WTC11 (cell line): ENCODE data around the gene HBD. TPM values are rescaled to one million over a fixed set of nuclear protein-coding genes. Genes with fewer than 3 reads are reported as not detected.

Source experiments
- ATAC-seq: fragments of 200-7000 bp; cut with Tn5 transposase; 2 replicates; pipeline ENCODE4 v1.10.0; 2021; ENCODE audit warnings: mild to moderate bottlenecking, moderate library complexity
- CTCF ChIA-PET: fragments of 300-600 bp; sonication (Branson Sonifier 250); formaldehyde crosslinking; loops from one replicate; lab custom pipeline; 2021; ENCODE audit warnings: antibody characterized with exemption; lab: Charles Lee
- POLR2A ChIA-PET: fragments of 350-600 bp; sonication (Branson Sonifier 250); formaldehyde crosslinking; loops from one replicate; lab custom pipeline; 2021; ENCODE audit warnings: antibody characterized with exemption; lab: Charles Lee
- DNase-seq: peaks from one replicate; pipeline ENCODE4 v3.0.0; 2021; ENCODE audit warnings: low spot score
- H3K27ac Mint-ChIP-seq: 2 replicates; pipeline ENCODE4 v1.8.0; 2021; ENCODE audit warnings: mixed read lengths
- H3K27me3 Mint-ChIP-seq: 2 replicates; pipeline ENCODE4 v1.8.0; 2021; ENCODE audit warnings: low read depth, mild to moderate bottlenecking, moderate library complexity, mixed read lengths
- H3K36me3 Mint-ChIP-seq: 2 replicates; pipeline ENCODE4 v1.8.0; 2021; ENCODE audit warnings: mixed read lengths
- H3K4me1 Mint-ChIP-seq: 2 replicates; pipeline ENCODE4 v1.8.0; 2022; ENCODE audit warnings: mixed read lengths
- H3K4me3 Mint-ChIP-seq: 2 replicates; pipeline ENCODE4 v1.8.0; 2021; ENCODE audit warnings: mild to moderate bottlenecking, moderate library complexity, mixed read lengths
- H3K9me3 Mint-ChIP-seq: 2 replicates; pipeline ENCODE4 v1.8.0; 2021; ENCODE audit warnings: mixed read lengths
- EMX1 ChIP-seq: fragments of 250-450 bp; sonication (Bioruptor Pico); IDR thresholded peaks from 2 replicates; pipeline ENCODE4 v1.8.0; 2021; ENCODE audit warnings: mild to moderate bottlenecking
- ESRRA ChIP-seq: sonication (generic); formaldehyde crosslinking; IDR thresholded peaks from 2 replicates; pipeline ENCODE4 v1.8.1; 2022; ENCODE audit warnings: mild to moderate bottlenecking, missing genetic modification reagents, borderline replicate concordance
- JUN ChIP-seq: sonication (generic); formaldehyde crosslinking; IDR thresholded peaks from 2 replicates; pipeline ENCODE4 v1.8.0; 2023; ENCODE audit warnings: mild to moderate bottlenecking, missing genetic modification reagents
- MLX ChIP-seq: sonication (generic); formaldehyde crosslinking; IDR thresholded peaks from 2 replicates; pipeline ENCODE4 v1.8.1; 2023; ENCODE audit warnings: mild to moderate bottlenecking, missing genetic modification reagents, moderate library complexity
- MXD4 ChIP-seq: fragments of 250-450 bp; sonication (Bioruptor Pico); IDR thresholded peaks from 2 replicates; pipeline ENCODE4 v1.8.0; 2021; ENCODE audit warnings: mild to moderate bottlenecking, moderate library complexity, borderline replicate concordance
- NR2C2 ChIP-seq: sonication (generic); formaldehyde crosslinking; IDR thresholded peaks from 2 replicates; pipeline ENCODE4 v1.8.0; 2022; ENCODE audit warnings: mild to moderate bottlenecking, missing genetic modification reagents
- PREB ChIP-seq: sonication (generic); formaldehyde crosslinking; IDR thresholded peaks from 2 replicates; pipeline ENCODE4 v1.8.1; 2022; ENCODE audit warnings: mild to moderate bottlenecking, missing genetic modification reagents, moderate library complexity, borderline replicate concordance
- TCF7 ChIP-seq: sonication (generic); formaldehyde crosslinking; IDR thresholded peaks from 2 replicates; pipeline ENCODE4 v1.8.0; 2022; ENCODE audit warnings: mild to moderate bottlenecking, low read depth, missing genetic modification reagents, moderate library complexity
- ZNF138 ChIP-seq: sonication (generic); formaldehyde crosslinking; conservative IDR thresholded peaks from 2 replicates; pipeline ENCODE4 v1.8.1; 2022; ENCODE audit warnings: mild to moderate bottlenecking, moderate library complexity, missing genetic modification reagents
- ZNF232 ChIP-seq: sonication (generic); formaldehyde crosslinking; IDR thresholded peaks from 2 replicates; pipeline ENCODE4 v1.8.0; 2022; ENCODE audit warnings: mild to moderate bottlenecking, missing genetic modification reagents
- total RNA-seq: library from RNA; stranded (reverse); gene quantifications from 3 replicates; pipeline ENCODE4 v1.2.3, GENCODE V29; 2021
- TF ChIP-seq, protein P1 (sequence below): fragments of 250-450 bp; sonication (Bioruptor Pico); IDR thresholded peaks from 2 replicates; pipeline ENCODE4 v1.8.0; 2021; ENCODE audit warnings: mild to moderate bottlenecking
- TF ChIP-seq, protein P2 (sequence below): sonication (generic); formaldehyde crosslinking; IDR thresholded peaks from 2 replicates; pipeline ENCODE4 v1.8.1; 2023; ENCODE audit warnings: mild to moderate bottlenecking, missing genetic modification reagents, borderline replicate concordance
- TF ChIP-seq, protein P3 (sequence below): sonication (generic); formaldehyde crosslinking; IDR thresholded peaks from 2 replicates; pipeline ENCODE4 v1.8.0; 2022; ENCODE audit warnings: missing genetic modification reagents
- TF ChIP-seq, protein P4 (sequence below): fragments of 250-450 bp; sonication (Bioruptor Pico); conservative IDR thresholded peaks from 2 replicates; pipeline ENCODE4 v1.9.0; 2021; ENCODE audit warnings: mild to moderate bottlenecking
- TF ChIP-seq, protein P5 (sequence below): sonication (generic); formaldehyde crosslinking; IDR thresholded peaks from 2 replicates; pipeline ENCODE4 v1.8.1; 2023; ENCODE audit warnings: mild to moderate bottlenecking, moderate library complexity, missing genetic modification reagents

Gene HBD
- total RNA-seq, 1 experiment from 2014 or later: not detected

- peaks cover 3% of the 10 kb centered on the region; the same call in 1 of the 2 replicates for H3K4me1 Mint-ChIP-seq
- TF ChIP-seq, protein P1, sequence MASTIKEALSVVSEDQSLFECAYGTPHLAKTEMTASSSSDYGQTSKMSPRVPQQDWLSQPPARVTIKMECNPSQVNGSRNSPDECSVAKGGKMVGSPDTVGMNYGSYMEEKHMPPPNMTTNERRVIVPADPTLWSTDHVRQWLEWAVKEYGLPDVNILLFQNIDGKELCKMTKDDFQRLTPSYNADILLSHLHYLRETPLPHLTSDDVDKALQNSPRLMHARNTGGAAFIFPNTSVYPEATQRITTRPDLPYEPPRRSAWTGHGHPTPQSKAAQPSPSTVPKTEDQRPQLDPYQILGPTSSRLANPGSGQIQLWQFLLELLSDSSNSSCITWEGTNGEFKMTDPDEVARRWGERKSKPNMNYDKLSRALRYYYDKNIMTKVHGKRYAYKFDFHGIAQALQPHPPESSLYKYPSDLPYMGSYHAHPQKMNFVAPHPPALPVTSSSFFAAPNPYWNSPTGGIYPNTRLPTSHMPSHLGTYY: no peak
- H3K27ac Mint-ChIP-seq: no peak overlapping the region
- H3K36me3 Mint-ChIP-seq: peaks cover 20% of the 10 kb centered on the region
- ChIA-PET POLR2A (no interaction called here), CTCF (interaction anchor here (0.7 kb wide), 1 partner anchor 130 kb away, joined by 3 read pairs; no protein-coding TSS in a partner anchor)
- ATAC-seq (no peak), DNase-seq (no peak)
- no peak overlapping the region for H3K4me3 Mint-ChIP-seq
- H3K9me3 Mint-ChIP-seq: peaks cover 24% of the 10 kb centered on the region
- no peaks in the 10 kb centered on the region for H3K27me3 Mint-ChIP-seq
Measured at GRCh38 chr11:5224538-5225479, 9.5 kb downstream of the HBD start.

DNA sequence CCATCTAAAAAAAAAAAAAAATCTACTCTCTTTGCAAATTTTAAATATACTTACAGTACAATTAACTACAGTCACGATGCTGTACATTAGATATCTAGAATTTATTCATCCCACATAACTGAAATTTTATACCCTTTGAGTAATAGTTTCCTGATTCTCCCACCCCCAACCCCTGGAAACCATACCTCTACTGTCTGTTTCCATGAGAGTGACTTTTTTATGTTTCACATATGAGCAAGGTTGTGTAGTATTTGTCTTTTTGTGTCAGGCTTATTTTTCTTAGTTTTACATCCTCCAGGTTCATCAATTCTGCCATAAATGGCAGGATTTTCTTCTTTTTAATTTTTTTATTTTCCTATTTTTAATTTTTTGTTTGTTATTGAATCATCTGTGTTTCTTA lies 10.6 kb downstream of the HBD start:
- CTCF ChIA-PET: no interaction called here
- Mint-ChIP-seq H3K4me3 (no peak overlapping the region), H3K27me3 (no peaks in the 10 kb centered on the region), H3K9me3 (peaks cover 32% of the 10 kb centered on the region), H3K4me1 (peaks cover 3% of the 10 kb centered on the region; the same call in 1 of the 2 replicates), H3K27ac (no peak overlapping the region), H3K36me3 (peaks cover 20% of the 10 kb centered on the region)
- no peak for DNase-seq
- POLR2A ChIA-PET: no interaction called here
- ATAC-seq: no peak
- TF ChIP-seq, protein P2, sequence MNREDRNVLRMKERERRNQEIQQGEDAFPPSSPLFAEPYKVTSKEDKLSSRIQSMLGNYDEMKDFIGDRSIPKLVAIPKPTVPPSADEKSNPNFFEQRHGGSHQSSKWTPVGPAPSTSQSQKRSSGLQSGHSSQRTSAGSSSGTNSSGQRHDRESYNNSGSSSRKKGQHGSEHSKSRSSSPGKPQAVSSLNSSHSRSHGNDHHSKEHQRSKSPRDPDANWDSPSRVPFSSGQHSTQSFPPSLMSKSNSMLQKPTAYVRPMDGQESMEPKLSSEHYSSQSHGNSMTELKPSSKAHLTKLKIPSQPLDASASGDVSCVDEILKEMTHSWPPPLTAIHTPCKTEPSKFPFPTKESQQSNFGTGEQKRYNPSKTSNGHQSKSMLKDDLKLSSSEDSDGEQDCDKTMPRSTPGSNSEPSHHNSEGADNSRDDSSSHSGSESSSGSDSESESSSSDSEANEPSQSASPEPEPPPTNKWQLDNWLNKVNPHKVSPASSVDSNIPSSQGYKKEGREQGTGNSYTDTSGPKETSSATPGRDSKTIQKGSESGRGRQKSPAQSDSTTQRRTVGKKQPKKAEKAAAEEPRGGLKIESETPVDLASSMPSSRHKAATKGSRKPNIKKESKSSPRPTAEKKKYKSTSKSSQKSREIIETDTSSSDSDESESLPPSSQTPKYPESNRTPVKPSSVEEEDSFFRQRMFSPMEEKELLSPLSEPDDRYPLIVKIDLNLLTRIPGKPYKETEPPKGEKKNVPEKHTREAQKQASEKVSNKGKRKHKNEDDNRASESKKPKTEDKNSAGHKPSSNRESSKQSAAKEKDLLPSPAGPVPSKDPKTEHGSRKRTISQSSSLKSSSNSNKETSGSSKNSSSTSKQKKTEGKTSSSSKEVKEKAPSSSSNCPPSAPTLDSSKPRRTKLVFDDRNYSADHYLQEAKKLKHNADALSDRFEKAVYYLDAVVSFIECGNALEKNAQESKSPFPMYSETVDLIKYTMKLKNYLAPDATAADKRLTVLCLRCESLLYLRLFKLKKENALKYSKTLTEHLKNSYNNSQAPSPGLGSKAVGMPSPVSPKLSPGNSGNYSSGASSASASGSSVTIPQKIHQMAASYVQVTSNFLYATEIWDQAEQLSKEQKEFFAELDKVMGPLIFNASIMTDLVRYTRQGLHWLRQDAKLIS (CRISPR knock-in tag): no peak
- TF ChIP-seq PREB (CRISPR knock-in tag): no peak
- no peak for TF ChIP-seq ZNF138 (CRISPR knock-in tag)
- TF ChIP-seq, protein P3, sequence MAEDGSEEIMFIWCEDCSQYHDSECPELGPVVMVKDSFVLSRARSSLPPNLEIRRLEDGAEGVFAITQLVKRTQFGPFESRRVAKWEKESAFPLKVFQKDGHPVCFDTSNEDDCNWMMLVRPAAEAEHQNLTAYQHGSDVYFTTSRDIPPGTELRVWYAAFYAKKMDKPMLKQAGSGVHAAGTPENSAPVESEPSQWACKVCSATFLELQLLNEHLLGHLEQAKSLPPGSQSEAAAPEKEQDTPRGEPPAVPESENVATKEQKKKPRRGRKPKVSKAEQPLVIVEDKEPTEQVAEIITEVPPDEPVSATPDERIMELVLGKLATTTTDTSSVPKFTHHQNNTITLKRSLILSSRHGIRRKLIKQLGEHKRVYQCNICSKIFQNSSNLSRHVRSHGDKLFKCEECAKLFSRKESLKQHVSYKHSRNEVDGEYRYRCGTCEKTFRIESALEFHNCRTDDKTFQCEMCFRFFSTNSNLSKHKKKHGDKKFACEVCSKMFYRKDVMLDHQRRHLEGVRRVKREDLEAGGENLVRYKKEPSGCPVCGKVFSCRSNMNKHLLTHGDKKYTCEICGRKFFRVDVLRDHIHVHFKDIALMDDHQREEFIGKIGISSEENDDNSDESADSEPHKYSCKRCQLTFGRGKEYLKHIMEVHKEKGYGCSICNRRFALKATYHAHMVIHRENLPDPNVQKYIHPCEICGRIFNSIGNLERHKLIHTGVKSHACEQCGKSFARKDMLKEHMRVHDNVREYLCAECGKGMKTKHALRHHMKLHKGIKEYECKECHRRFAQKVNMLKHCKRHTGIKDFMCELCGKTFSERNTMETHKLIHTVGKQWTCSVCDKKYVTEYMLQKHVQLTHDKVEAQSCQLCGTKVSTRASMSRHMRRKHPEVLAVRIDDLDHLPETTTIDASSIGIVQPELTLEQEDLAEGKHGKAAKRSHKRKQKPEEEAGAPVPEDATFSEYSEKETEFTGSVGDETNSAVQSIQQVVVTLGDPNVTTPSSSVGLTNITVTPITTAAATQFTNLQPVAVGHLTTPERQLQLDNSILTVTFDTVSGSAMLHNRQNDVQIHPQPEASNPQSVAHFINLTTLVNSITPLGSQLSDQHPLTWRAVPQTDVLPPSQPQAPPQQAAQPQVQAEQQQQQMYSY (CRISPR knock-in tag): no peak
- no peak for TF ChIP-seq MLX (CRISPR knock-in tag)
- TF ChIP-seq MXD4 (CRISPR knock-in tag): no peak
- no peak for TF ChIP-seq ESRRA (CRISPR knock-in tag)
- TF ChIP-seq JUN: no peak
- no peak for TF ChIP-seq NR2C2 (CRISPR knock-in tag)
- no peak for TF ChIP-seq ZNF232 (CRISPR knock-in tag)
- no peak for TF ChIP-seq TCF7 (CRISPR knock-in tag)
- TF ChIP-seq, protein P4, sequence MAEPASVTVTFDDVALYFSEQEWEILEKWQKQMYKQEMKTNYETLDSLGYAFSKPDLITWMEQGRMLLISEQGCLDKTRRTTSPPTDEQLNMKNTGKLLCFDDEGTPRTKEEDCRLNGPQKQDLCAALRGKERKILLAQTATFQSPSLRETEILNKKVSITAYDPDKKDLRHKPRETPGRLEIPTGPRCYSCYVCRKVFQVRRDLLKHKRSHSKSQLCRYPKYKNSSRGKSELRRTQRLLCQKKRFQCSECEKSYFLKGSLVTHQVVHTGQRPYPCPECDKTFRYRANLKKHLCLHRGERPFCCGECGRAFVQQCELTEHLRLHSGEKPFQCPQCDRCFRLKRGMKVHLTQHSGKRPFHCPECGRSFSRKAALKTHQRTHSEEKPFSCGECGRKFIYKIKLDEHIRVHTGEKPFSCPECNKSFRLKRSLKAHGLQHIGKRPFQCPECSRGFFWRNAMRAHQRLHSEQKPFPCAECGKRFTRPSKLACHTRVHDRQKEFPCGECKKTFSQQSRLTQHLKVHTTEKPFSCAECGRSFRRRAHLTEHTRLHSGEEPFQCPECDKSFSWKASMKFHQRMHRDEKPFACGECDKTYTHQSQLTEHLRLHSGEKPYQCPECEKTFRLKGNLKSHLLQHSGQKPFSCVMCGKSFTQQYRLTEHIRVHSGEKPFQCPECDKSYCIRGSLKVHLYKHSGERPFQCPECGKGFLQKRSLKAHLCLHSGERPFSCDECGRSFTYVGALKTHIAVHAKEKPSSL (CRISPR knock-in tag): no peak
- no peak for TF ChIP-seq EMX1
- TF ChIP-seq, protein P5, sequence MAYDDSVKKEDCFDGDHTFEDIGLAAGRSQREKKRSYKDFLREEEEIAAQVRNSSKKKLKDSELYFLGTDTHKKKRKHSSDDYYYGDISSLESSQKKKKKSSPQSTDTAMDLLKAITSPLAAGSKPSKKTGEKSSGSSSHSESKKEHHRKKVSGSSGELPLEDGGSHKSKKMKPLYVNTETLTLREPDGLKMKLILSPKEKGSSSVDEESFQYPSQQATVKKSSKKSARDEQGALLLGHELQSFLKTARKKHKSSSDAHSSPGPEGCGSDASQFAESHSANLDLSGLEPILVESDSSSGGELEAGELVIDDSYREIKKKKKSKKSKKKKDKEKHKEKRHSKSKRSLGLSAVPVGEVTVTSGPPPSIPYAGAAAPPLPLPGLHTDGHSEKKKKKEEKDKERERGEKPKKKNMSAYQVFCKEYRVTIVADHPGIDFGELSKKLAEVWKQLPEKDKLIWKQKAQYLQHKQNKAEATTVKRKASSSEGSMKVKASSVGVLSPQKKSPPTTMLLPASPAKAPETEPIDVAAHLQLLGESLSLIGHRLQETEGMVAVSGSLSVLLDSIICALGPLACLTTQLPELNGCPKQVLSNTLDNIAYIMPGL: no peak
